Ascending aorta (tissue), 2 donors: ENCODE results near the gene RNF17. TPM values are rescaled to one million over a fixed set of nuclear protein-coding genes. Genes with fewer than 3 reads are reported as not detected.
A peak's percentile ranks its signal among the peaks of the same experiment; 100 is the strongest.

Experiments
- DNase-seq, 2 donors: peaks; one replicate each; pipeline ENCODE4 v3.0.0-alpha.2; 2019; ENCODE audit warnings: low spot score in 2 of 2
- H3K27ac ChIP-seq, 2 donors: fragments of 200-600 bp; sonication (generic); one replicate each; pipeline ENCODE4 v1.5.1; 2016 to 2017; ENCODE audit warnings: mild to moderate bottlenecking in 1 of 2
- H3K27me3 ChIP-seq: fragments of 200-600 bp; sonication (generic); one replicate; pipeline ENCODE4 v1.5.1; 2017
- H3K36me3 ChIP-seq, 2 donors: fragments of 200-600 bp; sonication (generic); one replicate each; pipeline ENCODE4 v1.5.1; 2016
- H3K4me1 ChIP-seq, 2 donors: fragments of 200-600 bp; sonication (generic); one replicate each; pipeline ENCODE4 v1.5.1; 2016 to 2017; ENCODE audit warnings: mild to moderate bottlenecking in 1 of 2
- H3K4me3 ChIP-seq, 2 donors: fragments of 200-600 bp; sonication (generic); one replicate each; pipeline ENCODE4 v1.5.1; 2016 to 2017; ENCODE audit warnings: mild to moderate bottlenecking in 1 of 2
- H3K9me3 ChIP-seq, 2 donors: fragments of 200-600 bp; sonication (generic); one replicate each; pipeline ENCODE4 v1.5.1; 2016
- CTCF ChIP-seq, 3 experiments: fragments of 200-600 bp in 2 of 3; fragments of 450-650 bp in 1 of 3; sonication (generic) in 2 of 3; IDR thresholded peaks; one replicate each; pipeline ENCODE4 v1.5.1; 2016 to 2019; ENCODE audit warnings: antibody characterized with exemption in 3 of 3, mild to moderate bottlenecking in 1 of 3, moderate library complexity in 1 of 3
- intact Hi-C: fragments of 100-400 bp; cut with DNase I; formaldehyde crosslinking; loops from one replicate; pipeline ENCODE4 v1.15.1; 2023
- total RNA-seq: library from RNA; depleted of rRNA; stranded (reverse); fragments of >200 nt; gene quantifications from one replicate; pipeline ENCODE4 v1.1.0, GENCODE V29; 2016

RNF17 gene
- total RNA-seq, 1 donor from 2014 or later, result not detected

DNA sequence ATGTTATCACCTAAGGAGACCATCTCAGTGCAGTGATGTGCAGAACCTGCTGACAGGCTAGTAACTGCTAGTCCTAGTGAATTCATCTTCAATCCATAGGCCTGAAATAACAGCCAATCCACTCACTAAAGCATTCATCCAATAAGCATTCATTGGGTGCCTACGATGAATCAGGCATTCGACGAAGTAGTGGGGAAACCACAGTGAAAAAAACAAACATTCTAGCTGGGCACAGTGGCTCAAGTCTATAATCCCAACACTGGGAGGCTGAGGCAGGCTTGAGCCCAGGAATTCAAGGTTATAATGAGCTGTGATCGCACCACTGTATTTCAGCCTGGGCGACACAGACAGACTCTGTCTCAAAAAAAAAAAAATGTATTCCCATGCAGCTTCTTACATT lies 135.6 kb downstream of the RNF17 start:
- Histone ChIP-seq H3K9me3 (no peaks in the 10 kb centered on the region), H3K4me3 (no peak overlapping the region), H3K36me3 (peaks cover 10 to 14% of the 10 kb centered on the region in 2 donors), H3K27ac (no peak overlapping the region), H3K4me1 (no peaks in the 10 kb centered on the region), H3K27me3 (no peaks in the 10 kb centered on the region)
- no peak for DNase-seq
- intact Hi-C loops, result no loop called here
- no peak for TF ChIP-seq CTCF (IDR thresholded peaks at IDR 0.05)

DNA sequence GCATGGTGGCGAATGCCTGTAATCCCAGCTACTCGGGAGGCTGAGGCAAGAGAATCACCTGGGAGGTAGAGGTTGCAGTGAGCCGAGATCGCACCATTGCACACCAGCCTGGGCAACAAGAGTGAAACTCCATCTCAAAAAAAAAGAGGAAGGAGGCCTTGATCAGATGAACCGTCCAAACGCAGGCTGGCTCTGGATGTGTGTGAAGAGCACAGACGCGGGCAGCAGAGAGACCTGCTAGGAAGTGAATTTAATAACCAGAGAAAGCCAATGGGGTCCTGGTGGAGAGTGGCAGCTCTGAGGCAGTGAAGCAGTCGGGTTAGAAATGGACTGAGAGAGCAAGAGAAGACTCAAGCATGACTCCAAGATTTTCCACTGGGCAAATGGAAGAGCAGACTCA lies 136.5 kb downstream of the RNF17 start:
- no peak overlapping the region for H3K27ac ChIP-seq
- intact Hi-C loops, result no loop called here
- DNase-seq, result no peak
- no peaks in the 10 kb centered on the region for H3K27me3 ChIP-seq
- no peaks in the 10 kb centered on the region for H3K9me3 ChIP-seq
- TF ChIP-seq CTCF (IDR thresholded peaks at IDR 0.05), result no peak
- H3K4me1 ChIP-seq, result no peaks in the 10 kb centered on the region
- H3K4me3 ChIP-seq, result no peak overlapping the region
- peaks cover 10 to 14% of the 10 kb centered on the region in 2 donors for H3K36me3 ChIP-seq

- peaks cover 8 to 18% of the 10 kb centered on the region in 2 donors for H3K36me3 ChIP-seq
- no peak for TF ChIP-seq CTCF (IDR thresholded peaks at IDR 0.05)
Measured at GRCh38 chr13:24905242-24905641, 141.3 kb downstream of the RNF17 start.

GRCh38 chr13:24906268-24906667 lies 142.3 kb downstream of the RNF17 start:
- TF ChIP-seq CTCF (IDR thresholded peaks at IDR 0.05), result no peak
- no peak for DNase-seq
- Histone ChIP-seq H3K27me3 (no peaks in the 10 kb centered on the region), H3K4me1 (no peaks in the 10 kb centered on the region), H3K27ac (peak overlapping the region in 1 of 2 donors; percentile 3), H3K9me3 (no peaks in the 10 kb centered on the region), H3K36me3 (peaks cover 5 to 13% of the 10 kb centered on the region in 2 donors), H3K4me3 (no peak overlapping the region)
- intact Hi-C loops, result no loop called here

More at GRCh38 chr13:24905242-24905641, 141.3 kb downstream of the RNF17 start:
- Histone ChIP-seq H3K4me1 (no peaks in the 10 kb centered on the region), H3K27ac (no peak overlapping the region), H3K9me3 (no peaks in the 10 kb centered on the region), H3K4me3 (no peak overlapping the region), H3K27me3 (no peaks in the 10 kb centered on the region)
- no peak for DNase-seq
- intact Hi-C loops, result no loop called here

- no peak overlapping the region for H3K4me3 ChIP-seq
- H3K27ac ChIP-seq, result no peak overlapping the region
- no peak for TF ChIP-seq CTCF (IDR thresholded peaks at IDR 0.05)
- no peaks in the 10 kb centered on the region for H3K9me3 ChIP-seq
- no peaks in the 10 kb centered on the region for H3K27me3 ChIP-seq
- H3K4me1 ChIP-seq, result no peaks in the 10 kb centered on the region
- intact Hi-C loops, result no loop called here
- DNase-seq, result no peak
- peaks cover 5 to 13% of the 10 kb centered on the region in 2 donors for H3K36me3 ChIP-seq
Measured at GRCh38 chr13:24910502-24911132, 146.6 kb downstream of the RNF17 start.
